H1 (cell line): ENCODE results near the gene FHIT. TPM values are rescaled to one million over a fixed set of nuclear protein-coding genes. Genes with fewer than 3 reads are reported as not detected.

Experiments
- CTCF ChIA-PET: fragments of 300-600 bp; sonication (Branson Sonifier 250); formaldehyde crosslinking; loops from one replicate; lab custom pipeline; 2021; ENCODE audit not compliant: partially characterized antibody; lab: Charles Lee
- POLR2A ChIA-PET: fragments of 300-600 bp; sonication (Branson Sonifier 250); formaldehyde crosslinking; loops from one replicate; lab custom pipeline; 2021; ENCODE audit warnings: inconsistent platforms; ENCODE audit not compliant: partially characterized antibody; lab: Charles Lee
- DNase-seq, 2 experiments: peaks; one replicate each; pipeline versions ENCODE4 v3.0.0 to v3.0.0-alpha.2; 2010 to 2022; ENCODE audit warnings: low spot score in 2 of 2, low read depth in 1 of 2, mixed read lengths in 1 of 2
- FAIRE-seq: peaks from 2 replicates; lab custom pipeline; 2011; peaks lifted over from hg19 to GRCh38; lab: Jason Lieb, UNC
- H2AFZ ChIP-seq: 2 replicates; pipeline ENCODE4 v1.8.1; 2012; ENCODE audit warnings: low read length, inconsistent platforms
- H2AK5ac ChIP-seq: 2 replicates; pipeline ENCODE4 v1.6.1; 2013; ENCODE audit warnings: low read depth, low read length
- H2BK120ac ChIP-seq: replicated peaks from 2 replicates; pipeline ENCODE3; 2013; ENCODE audit warnings: low read depth, low read length, inconsistent platforms
- H2BK12ac ChIP-seq: 2 replicates; pipeline ENCODE4 v1.6.1; 2013; ENCODE audit warnings: low read depth, low read length
- H2BK15ac ChIP-seq: 2 replicates; pipeline ENCODE4 v1.6.1; 2013; ENCODE audit warnings: low read length
- H2BK20ac ChIP-seq: 2 replicates; pipeline ENCODE4 v1.6.1; 2013; ENCODE audit warnings: low read length
- H2BK5ac ChIP-seq: 2 replicates; pipeline ENCODE4 v1.6.1; 2013; ENCODE audit warnings: low read depth, low read length
- H3K14ac ChIP-seq: 2 replicates; pipeline ENCODE4 v1.6.1; 2013; ENCODE audit warnings: inconsistent platforms; ENCODE audit not compliant: insufficient read length
- H3K18ac ChIP-seq: 2 replicates; pipeline ENCODE4 v1.6.1; 2013; ENCODE audit warnings: low read length; ENCODE audit errors: extremely low read depth
- H3K23ac ChIP-seq: 2 replicates; pipeline ENCODE4 v1.6.1; 2013; ENCODE audit warnings: inconsistent platforms; ENCODE audit not compliant: insufficient read length
- H3K23me2 ChIP-seq: 2 replicates; pipeline ENCODE4 v1.6.1; 2013; ENCODE audit warnings: low read depth, low read length
- H3K27ac ChIP-seq: 2 replicates; pipeline ENCODE4 v1.6.1; 2011; ENCODE audit warnings: low read depth, low read length, inconsistent platforms
- H3K27me3 ChIP-seq, 4 experiments: replicated peaks in 1 of 4; 1 replicate in 1 of 4; 2 replicates in 3 of 4; pipeline versions ENCODE4 v1.6.1 to v1.8.1; 2011 to 2013; ENCODE audit warnings: low read length in 3 of 4, mild to moderate bottlenecking in 3 of 4, inconsistent platforms in 2 of 4, mixed read lengths in 2 of 4, moderate library complexity in 1 of 4; ENCODE audit not compliant: control insufficient read depth in 3 of 4, insufficient read depth in 3 of 4; ENCODE audit errors: extremely low read depth in 1 of 4
- H3K36me3 ChIP-seq, 4 experiments: 2 replicates each; pipeline versions ENCODE4 v1.6.1 to v1.8.1; 2011 to 2013; ENCODE audit warnings: mild to moderate bottlenecking in 4 of 4, low read length in 3 of 4, moderate library complexity in 2 of 4, control low read depth in 1 of 4, inconsistent platforms in 1 of 4; ENCODE audit not compliant: insufficient read depth in 4 of 4, control insufficient read depth in 2 of 4
- H3K4ac ChIP-seq: replicated peaks from 2 replicates; pipeline ENCODE3; 2013; ENCODE audit warnings: low read length, low read depth, mixed read lengths, inconsistent platforms; ENCODE audit not compliant: insufficient read length
- H3K4me1 ChIP-seq, 4 experiments: replicated peaks in 1 of 4; 1 replicate in 1 of 4; 2 replicates in 3 of 4; pipeline versions ENCODE4 v1.6.1 to v1.8.1; 2011 to 2013; ENCODE audit warnings: low read length in 3 of 4, inconsistent platforms in 2 of 4, mixed read lengths in 1 of 4; ENCODE audit not compliant: insufficient read depth in 4 of 4, control insufficient read depth in 3 of 4
- H3K4me2 ChIP-seq, 2 experiments: 2 replicates each; pipeline versions ENCODE4 v1.6.1 to v1.8.1; 2011 to 2013; ENCODE audit warnings: low read depth in 2 of 2, low read length in 2 of 2, control low read depth in 1 of 2, inconsistent platforms in 1 of 2, mild to moderate bottlenecking in 1 of 2; ENCODE audit not compliant: insufficient read depth in 1 of 2
- H3K4me3 ChIP-seq, 4 experiments: fragments of 200-600, 300-600 bp in 1 of 4; sonication (generic), shearing (Covaris generic), sonication (Bioruptor Twin) in 1 of 4; 2 replicates each; pipeline versions ENCODE4 v1.5.1 to v1.8.1; 2011 to 2016; ENCODE audit warnings: low read length in 4 of 4, low read depth in 3 of 4, control low read depth in 2 of 4, inconsistent platforms in 2 of 4, mild to moderate bottlenecking in 2 of 4, mixed read lengths in 1 of 4, moderate library complexity in 1 of 4; ENCODE audit not compliant: insufficient read depth in 2 of 4; ENCODE audit errors: extremely low read depth in 1 of 4
- H3K56ac ChIP-seq: replicated peaks from 2 replicates; pipeline ENCODE3; 2013; ENCODE audit warnings: low read depth, mild to moderate bottlenecking, mixed read lengths, low read length, inconsistent platforms; ENCODE audit not compliant: insufficient read length
- H3K79me1 ChIP-seq: 2 replicates; pipeline ENCODE4 v1.6.1; 2013; ENCODE audit warnings: low read depth, low read length, control low read depth
- H3K79me2 ChIP-seq, 2 experiments: 2 replicates each; pipeline versions ENCODE4 v1.6.1 to v1.8.1; 2012 to 2013; ENCODE audit warnings: low read length in 2 of 2, mild to moderate bottlenecking in 2 of 2, inconsistent platforms in 1 of 2; ENCODE audit not compliant: insufficient read depth in 2 of 2, control insufficient read depth in 1 of 2
- H3K9ac ChIP-seq, 4 experiments: replicated peaks in 1 of 4; 1 replicate in 1 of 4; 2 replicates in 3 of 4; pipeline versions ENCODE4 v1.6.1 to v1.8.1; 2011 to 2013; ENCODE audit warnings: low read depth in 3 of 4, low read length in 3 of 4, control low read depth in 2 of 4, mild to moderate bottlenecking in 2 of 4, moderate library complexity in 2 of 4, inconsistent platforms in 1 of 4; ENCODE audit errors: extremely low read depth in 1 of 4
- H3K9me3 ChIP-seq, 2 experiments: 2 replicates each; pipeline versions ENCODE4 v1.6.1 to v1.8.1; 2012 to 2013; ENCODE audit warnings: mild to moderate bottlenecking in 2 of 2, moderate library complexity in 2 of 2, control low read depth in 1 of 2, inconsistent platforms in 1 of 2, low read depth in 1 of 2, low read length in 1 of 2, mixed read lengths in 1 of 2; ENCODE audit not compliant: insufficient read depth in 2 of 2
- H4K20me1 ChIP-seq, 2 experiments: replicated peaks in 1 of 2; 2 replicates each; pipeline versions ENCODE3 to v1.8.1; 2011 to 2013; ENCODE audit warnings: inconsistent platforms in 2 of 2, low read length in 2 of 2, mild to moderate bottlenecking in 1 of 2; ENCODE audit not compliant: insufficient read depth in 2 of 2, control insufficient read depth in 1 of 2
- H4K5ac ChIP-seq: 2 replicates; pipeline ENCODE4 v1.6.1; 2013; ENCODE audit warnings: low read length, low read depth, mixed read lengths, inconsistent platforms; ENCODE audit not compliant: insufficient read length
- H4K8ac ChIP-seq: 2 replicates; pipeline ENCODE4 v1.8.0; 2013; ENCODE audit warnings: mild to moderate bottlenecking, moderate library complexity, low read length, inconsistent platforms; ENCODE audit not compliant: insufficient read depth; ENCODE audit errors: extremely low read depth
- H4K91ac ChIP-seq: replicated peaks from 2 replicates; pipeline ENCODE3; 2013; ENCODE audit warnings: low read length, mixed read lengths, inconsistent platforms; ENCODE audit not compliant: insufficient read length
- RFX5 ChIP-seq: IDR thresholded peaks from 2 replicates; pipeline ENCODE4 v1.6.1; 2011; ENCODE audit warnings: low read depth, low read length, improper control_type of control experiment, borderline replicate concordance
- WGBS, 2 experiments: shearing (Covaris generic) in 1 of 2; methylation state at CpG; one replicate each; pipeline versions ENCODE4 v1.1.6 to v1.1.7; 2013 to 2015; ENCODE audit warnings: low lambda C conversion rate in 2 of 2, mixed read lengths in 2 of 2, inconsistent platforms in 1 of 2, low coverage in 1 of 2, missing lambda C conversion rate in 1 of 2; ENCODE audit not compliant: insufficient replicate concordance in 2 of 2, insufficient coverage in 1 of 2, insufficient read length in 1 of 2; ENCODE audit errors: extremely low coverage in 1 of 2, missing lambda C conversion rate in 1 of 2; 5-methylcytosine and 5-hydroxymethylcytosine counted together
- polyA plus RNA-seq, 7 experiments: library from polyadenylated mRNA; depleted of rRNA in 3 of 7; stranded (reverse) in 5 of 7; unstranded in 2 of 7; fragments of >200 nt in 5 of 7; fragments of 200-250 nt in 2 of 7; gene quantifications; 1 replicate in 5 of 7; 2 replicates in 1 of 7; 4 replicates in 1 of 7; pipeline versions ENCODE4 v1.2.1 to v1.2.3, GENCODE V29; 2011 to 2013; ENCODE audit warnings: missing spikeins in 2 of 7, mixed read lengths in 2 of 7
- total RNA-seq: library from RNA; stranded (reverse); fragmentation: NEBNext Ultra II Directional; extraction: Animal tissue kit (Norgen Biotek cat#: 25700); gene quantifications from 2 replicates; pipeline ENCODE4 v1.2.1, GENCODE V29; 2021

Gene FHIT
- total and polyA plus RNA-seq, 2 of the 8 experiments (the other 6 are each of a cell fraction or from before 2014, with no cell fraction given), result 1.2 to 3.2 TPM

GRCh38 chr3:60573494-60573893, 677.8 kb downstream of the FHIT start:
- Histone ChIP-seq H2AFZ (no peak overlapping the region), H4K8ac (no peak overlapping the region), H3K4ac (no peak overlapping the region), H3K36me3 (no peaks in the 10 kb centered on the region), H2BK15ac (no peak overlapping the region; the same call in 1 of the 2 replicates), H3K14ac (no peak overlapping the region)
- FAIRE-seq (no peak), DNase-seq (no peak)
- CTCF ChIA-PET, result interaction anchor here (0.8 to 2.1 kb wide), 4 partner anchors 9 to 171 kb away, joined by 4 to 11 read pairs (median 4); no protein-coding TSS in a partner anchor
- no peak for TF ChIP-seq RFX5
- TF ChIP-seq, all 59 proteins: peak for 0
- 78% methylated on average over 9 of the region's 9 CpGs; no CpG with 5 or more reads in 1 of the 2 experiments for WGBS, 2 experiments
- Histone ChIP-seq H3K27me3 (no peaks in the 10 kb centered on the region), H2BK5ac (no peak overlapping the region), H3K9me3 (no peaks in the 10 kb centered on the region), H3K23me2 (no peaks in the 10 kb centered on the region), H2BK120ac (no peak overlapping the region), H3K4me2 (no peak overlapping the region), H3K9ac (no peak overlapping the region), H4K20me1 (no peaks in the 10 kb centered on the region), H2AK5ac (no peak overlapping the region), H3K79me1 (no peaks in the 10 kb centered on the region), H3K4me1 (peaks cover 0 to 6% (median 3%) of the 10 kb centered on the region in 4 experiments; a peak in 3 of 7 replicates), H4K91ac (no peak overlapping the region), H2BK20ac (no peak overlapping the region), H2BK12ac (no peak overlapping the region), H3K56ac (no peak overlapping the region), H3K18ac (no peak overlapping the region), H3K27ac (no peak overlapping the region), H3K4me3 (no peak overlapping the region), H3K23ac (no peak overlapping the region), H3K79me2 (no peaks in the 10 kb centered on the region), H4K5ac (no peak overlapping the region)
- POLR2A ChIA-PET, result interaction anchor here (0.7 kb wide), 1 partner anchor 14 kb away, joined by 3 read pairs; no protein-coding TSS in a partner anchor
